SH-SY5Y (cell line): Measurements from ENCODE around the gene GJB1.

Experiments
- GATA2 ChIP-seq: IDR thresholded peaks from 2 replicates; pipeline ENCODE4 v1.6.1; 2011; ENCODE audit warnings: mild to moderate bottlenecking, low read depth, low read length
- GATA3 ChIP-seq: IDR thresholded peaks from 2 replicates; pipeline ENCODE4 v1.6.1; 2011; ENCODE audit warnings: low read depth, mild to moderate bottlenecking, low read length, moderate library complexity

Gene GJB1

DNA sequence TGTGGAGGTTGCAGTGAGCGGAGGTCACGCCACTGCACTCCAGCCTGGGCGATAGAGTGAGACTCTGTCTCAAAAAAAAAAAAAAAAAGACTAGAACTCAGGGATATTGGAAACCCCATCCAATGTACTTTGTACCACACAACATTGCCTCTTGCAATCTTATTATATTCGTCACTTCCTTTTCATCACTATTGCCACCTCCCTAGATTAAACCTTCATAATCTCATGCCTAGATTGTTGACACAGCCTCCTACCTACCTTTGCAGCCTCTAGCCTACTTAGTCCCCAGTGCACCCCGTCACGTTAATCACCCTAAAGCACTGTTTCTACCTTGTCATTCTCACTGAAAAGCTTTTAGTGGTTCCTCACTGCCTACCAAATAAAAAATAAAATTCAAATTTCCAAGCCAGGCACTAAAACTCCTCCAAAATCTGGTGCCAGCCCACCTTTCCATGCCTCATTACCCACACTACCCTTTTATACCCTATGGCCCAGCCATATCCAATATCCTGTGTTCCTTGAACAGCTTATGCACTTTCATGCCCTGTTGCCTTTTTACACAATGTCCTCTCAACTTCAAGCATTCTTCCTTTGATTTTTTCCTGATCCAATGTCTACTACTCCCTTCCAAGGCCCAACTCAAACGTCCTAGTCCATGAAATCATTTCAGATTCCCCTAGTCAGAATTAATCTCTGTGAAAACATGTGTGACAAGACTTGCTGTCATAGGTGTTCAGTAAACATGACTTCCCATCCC lies 23.6 kb upstream of the GJB1 start:
- TF ChIP-seq GATA3, result no peak
- no peak for TF ChIP-seq GATA2

DNA sequence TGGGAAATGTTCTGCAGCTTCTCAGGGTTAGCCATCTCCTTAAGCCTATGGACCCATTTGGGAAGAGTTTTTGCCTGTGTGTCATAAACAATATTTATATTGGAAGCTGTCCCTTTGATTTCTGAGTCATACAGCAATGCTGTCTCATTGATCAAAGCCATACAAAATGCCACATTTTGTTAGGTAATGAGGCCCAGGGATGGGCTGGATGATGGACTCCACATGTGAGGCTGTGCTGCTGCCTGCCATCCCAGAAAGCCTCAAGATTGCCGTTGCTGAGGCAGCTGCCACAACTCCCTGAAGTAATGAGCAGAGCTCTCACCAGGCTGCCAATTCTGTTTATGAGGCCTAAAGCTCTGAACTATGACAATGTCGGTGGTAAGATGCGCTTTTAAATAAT lies 12.2 kb upstream of the GJB1 start:
- no peak for TF ChIP-seq GATA2
- TF ChIP-seq GATA3, result no peak

DNA sequence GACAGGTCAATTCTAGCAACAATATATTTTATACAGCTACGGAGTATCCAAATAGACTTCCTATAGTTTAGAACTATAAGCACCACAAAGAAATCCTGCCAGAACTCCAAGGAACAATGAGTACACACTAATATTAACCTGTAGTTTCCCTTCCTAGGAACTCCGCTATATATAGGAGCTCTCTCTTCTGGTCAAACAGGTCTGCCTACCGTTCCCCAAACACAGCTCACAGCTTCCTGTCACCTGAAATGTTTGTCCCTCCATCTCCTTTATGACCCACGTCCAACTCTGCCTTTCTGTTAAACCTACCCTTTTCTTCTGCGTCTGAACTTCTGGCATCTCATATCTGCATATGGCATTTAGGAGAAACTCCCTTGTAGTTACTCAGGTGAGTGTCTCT lies 10.5 kb upstream of the GJB1 start:
- TF ChIP-seq GATA3 (no peak), GATA2 (no peak)

DNA sequence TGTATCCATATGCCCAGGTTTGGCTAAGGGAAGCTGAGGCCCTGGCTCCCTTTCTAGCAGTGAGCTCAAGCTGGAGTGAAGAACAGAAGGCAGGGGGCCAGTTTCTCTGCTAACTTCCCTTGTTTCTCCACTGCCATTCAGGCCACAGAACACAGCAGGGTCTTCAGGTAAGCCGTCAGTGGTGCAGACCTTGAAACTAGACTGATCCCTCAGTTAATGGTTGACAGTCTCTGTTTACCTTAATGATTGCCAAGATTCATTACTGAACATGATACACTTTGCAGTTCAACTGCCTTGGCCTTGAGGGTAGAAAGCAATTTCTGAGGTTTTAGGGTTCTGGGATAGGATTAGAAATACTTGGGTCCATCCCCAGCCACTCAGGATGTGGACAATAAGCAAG lies 8.9 kb upstream of the GJB1 start:
- TF ChIP-seq GATA2 (no peak), GATA3 (no peak)

DNA sequence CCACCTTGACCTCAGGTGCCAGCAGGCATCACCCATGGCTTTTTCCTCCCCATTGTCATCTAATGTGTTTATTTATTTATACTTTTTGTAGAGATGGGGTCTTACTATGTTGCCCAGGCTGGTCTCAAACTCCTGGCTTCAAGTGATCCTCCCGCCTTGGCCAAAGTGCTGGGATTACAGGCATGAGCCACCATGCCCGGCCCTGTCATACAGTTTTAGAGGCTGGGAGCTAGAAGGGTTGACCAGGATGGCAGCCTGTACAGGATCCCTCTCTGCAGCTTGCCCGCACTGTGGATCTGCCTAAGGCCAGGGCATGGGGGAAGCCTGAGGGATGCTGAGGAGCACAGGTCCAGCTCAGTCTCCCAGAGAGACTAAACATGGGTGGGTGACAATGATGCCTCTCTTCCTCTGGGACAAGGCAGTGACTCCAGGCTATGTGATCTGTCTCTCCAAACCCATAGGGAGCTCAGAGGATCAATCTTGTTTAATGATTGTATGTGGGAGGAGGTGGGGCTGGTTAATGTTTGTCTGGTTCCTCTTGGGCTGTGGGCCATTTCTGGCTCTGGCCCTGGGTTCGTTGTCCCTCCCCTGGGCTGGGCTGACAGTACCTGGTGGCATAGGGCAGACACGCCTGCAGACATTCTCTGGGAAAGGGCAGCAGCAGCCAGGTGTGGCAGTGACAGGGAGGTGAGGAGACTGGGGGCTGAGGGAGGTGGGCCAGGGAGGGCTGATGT lies 8.3 kb upstream of the GJB1 start:
- no peak for TF ChIP-seq GATA2
- TF ChIP-seq GATA3, result no peak

DNA sequence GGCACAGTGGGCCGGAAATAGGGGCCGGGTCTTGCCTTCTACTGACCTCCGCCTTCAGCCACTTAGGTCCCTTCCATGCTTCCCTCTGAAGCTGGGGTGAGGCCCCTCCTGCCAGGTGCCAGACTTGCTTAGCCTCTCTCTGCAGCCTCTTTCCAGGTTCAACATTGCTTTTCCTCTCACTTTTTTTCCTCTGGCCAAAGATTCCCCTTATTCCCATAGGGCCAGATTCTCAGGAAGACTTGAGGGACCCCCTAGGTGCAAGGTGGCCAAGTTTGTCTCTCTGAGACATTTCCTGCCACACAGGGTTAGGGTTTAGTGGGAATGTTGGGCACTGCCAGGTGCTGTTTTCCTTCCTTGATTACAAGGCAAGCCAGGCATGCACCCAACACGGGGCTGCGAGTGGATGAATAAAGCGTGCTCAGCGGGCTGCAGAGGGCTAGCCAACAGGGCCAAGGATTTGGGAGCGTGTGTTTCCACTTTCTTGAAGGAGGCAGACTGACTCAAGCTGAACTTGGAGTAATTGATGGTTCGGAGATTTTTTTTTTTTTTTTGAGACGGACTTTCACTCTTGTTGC lies 7.6 kb upstream of the GJB1 start:
- no peak for TF ChIP-seq GATA2
- TF ChIP-seq GATA3, result no peak

DNA sequence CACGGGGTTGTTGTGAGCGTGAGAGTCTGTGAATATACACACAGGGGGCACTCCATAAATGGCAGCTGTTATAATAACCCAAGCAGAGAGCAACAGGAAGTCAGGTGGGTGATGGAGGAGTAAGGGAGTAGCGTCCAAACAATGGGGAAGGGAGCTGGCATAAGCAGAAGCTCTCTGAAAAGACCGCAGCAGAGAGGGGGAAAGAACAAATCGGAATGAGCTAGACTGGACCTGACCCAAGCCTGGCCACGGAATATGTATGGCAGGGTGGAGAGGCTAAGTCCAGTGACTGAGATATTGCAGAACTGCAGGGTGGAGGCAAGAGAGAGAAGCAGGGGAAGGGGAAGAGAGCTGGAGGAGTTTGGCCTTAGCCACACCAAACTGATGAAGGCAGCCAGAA lies 6.5 kb upstream of the GJB1 start:
- TF ChIP-seq GATA2 (no peak), GATA3 (no peak)

DNA sequence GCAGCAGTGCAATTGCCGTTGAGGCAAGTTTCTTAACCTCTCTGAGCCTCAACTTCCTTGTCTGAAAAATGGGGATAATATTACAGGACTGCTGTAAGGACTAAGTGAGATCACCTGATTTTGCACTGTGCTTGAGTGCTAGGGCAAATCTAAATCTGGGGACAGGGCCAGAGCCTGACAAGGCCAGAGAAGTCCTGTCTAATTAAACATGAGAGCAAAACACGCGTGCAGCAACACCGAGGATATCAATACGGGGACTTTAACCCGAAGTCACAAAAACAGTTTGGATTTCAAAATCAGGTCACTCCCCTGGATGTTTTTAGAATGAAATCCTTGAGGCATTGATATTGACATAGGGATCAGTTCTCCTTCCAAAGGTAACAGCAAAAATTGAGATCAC lies 5.7 kb upstream of the GJB1 start:
- no peak for TF ChIP-seq GATA2
- no peak for TF ChIP-seq GATA3

DNA sequence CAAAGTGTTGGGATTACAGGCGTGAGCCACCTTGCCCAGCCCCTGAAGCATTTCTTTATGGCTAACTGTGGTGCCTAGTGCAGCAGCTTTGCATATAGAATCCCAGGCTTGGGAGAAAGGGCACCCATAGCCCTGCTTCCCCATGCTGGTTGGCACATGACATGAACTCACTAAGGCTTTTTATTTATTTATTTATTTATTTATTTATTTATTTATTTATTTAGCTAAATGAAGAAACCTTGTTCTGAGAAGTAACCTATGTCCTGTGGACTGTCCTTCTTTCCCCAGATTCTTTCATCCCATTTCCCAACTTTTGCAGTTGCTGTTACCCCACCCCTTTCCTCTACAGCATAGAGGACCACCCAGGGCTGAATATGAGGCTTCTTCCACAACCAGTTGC lies 1.9 kb upstream of the GJB1 start:
- TF ChIP-seq GATA3, result no peak
- no peak for TF ChIP-seq GATA2

DNA sequence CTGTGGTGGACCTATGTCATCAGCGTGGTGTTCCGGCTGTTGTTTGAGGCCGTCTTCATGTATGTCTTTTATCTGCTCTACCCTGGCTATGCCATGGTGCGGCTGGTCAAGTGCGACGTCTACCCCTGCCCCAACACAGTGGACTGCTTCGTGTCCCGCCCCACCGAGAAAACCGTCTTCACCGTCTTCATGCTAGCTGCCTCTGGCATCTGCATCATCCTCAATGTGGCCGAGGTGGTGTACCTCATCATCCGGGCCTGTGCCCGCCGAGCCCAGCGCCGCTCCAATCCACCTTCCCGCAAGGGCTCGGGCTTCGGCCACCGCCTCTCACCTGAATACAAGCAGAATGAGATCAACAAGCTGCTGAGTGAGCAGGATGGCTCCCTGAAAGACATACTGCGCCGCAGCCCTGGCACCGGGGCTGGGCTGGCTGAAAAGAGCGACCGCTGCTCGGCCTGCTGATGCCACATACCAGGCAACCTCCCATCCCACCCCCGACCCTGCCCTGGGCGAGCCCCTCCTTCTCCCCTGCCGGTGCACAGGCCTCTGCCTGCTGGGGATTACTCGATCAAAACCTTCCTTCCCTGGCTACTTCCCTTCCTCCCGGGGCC lies 1.2 kb downstream of the GJB1 start:
- TF ChIP-seq GATA2 (no peak), GATA3 (no peak)

DNA sequence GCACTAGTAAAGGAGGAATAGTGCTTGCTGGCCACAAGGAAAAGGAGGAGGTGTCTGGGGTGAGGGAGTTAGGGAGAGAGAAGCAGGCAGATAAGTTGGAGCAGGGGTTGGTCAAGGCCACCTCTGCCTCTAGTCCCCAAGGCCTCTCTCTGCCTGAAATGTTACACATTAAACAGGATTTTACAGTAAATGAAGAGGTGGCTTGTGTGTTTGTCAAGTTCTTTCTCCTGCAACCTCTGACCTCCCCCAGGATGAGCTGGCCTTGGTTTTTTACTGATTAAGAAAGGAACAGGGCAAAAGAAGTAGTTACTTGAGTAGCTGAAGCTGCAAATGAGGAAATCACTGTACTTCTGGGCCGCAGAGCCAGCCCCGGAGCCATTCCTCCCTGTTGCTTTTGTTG lies 2.0 kb downstream of the GJB1 start:
- TF ChIP-seq GATA3, result no peak
- no peak for TF ChIP-seq GATA2

DNA sequence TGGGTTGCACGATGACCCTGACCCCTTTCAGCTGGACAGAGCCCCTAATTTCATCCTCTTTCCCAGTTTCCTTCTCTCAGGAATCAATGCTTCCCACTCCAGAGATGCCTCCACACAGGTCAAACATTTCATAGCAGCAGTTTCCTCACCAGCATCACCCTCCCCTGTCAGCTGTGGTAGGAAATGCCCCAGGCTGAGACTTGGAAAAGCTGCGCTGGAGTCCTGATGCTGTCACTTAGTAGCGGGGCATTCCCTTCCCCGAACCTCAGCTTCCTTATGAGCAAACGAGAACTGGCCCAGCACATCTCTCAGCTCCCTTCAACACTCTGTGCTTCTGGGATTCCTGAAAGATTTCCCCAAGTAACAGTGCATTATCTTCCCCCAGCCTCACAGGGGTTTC lies 2.7 kb downstream of the GJB1 start:
- TF ChIP-seq GATA2 (no peak), GATA3 (no peak)

DNA sequence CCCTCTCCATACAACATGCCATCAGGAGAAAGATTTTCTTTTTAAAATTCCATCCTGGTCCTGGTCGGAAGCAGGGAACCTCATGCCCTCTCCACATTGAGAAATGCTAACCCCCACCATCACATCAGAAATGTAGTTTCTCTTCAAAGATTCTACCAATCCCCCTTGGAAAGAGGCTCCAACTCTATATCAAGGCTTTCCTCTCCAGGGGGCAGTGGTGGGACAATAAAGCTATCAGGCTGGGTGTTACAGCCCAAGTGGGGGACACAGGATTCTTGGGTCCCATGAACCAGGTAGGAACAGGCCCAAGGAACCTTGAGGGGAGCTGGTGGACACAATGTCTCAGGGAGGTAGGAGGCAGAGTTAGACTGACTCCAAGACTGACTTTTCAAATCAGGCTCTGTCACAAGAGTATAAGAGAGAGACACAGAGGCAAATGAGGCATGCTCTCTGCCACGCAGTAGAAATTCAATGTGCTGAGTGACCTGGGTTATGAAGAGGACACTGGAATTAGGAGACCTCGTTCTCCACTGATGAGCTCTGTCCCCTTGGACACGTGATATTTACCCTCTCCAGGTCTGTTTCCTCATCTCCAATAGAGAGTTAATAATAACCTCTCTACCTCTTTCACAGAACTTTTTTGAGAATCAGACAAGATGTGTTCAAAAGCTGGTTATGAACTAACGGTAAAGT lies 4.5 kb downstream of the GJB1 start:
- TF ChIP-seq GATA2 (no peak), GATA3 (no peak)

DNA sequence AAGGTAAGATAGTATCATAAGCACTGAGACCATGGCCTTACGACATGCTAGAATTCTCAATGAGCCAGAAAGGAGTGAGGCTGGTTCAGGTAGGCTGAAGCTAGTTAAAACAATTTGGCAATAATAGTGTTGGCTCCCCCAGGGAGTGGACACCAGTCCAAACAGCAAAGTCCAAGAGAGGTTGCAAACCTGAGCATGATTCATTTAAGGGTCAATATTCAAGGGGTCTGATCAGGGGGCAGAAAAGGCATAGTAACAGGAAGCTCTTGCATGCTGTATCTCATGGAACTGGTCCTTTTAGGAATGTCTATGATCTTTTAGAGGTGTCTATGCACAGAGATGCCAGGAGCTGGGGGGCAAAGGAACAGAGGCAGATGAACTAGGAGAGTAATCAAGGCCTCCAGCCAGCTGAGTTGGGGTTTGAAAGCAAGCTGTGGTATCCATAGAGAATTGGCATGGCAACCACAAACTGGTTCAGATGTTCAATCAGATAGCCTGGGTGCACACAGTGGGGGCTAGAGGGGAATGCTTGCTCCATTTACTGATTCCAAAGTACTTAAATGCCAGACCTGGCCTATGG lies 5.1 kb downstream of the GJB1 start:
- TF ChIP-seq GATA2, result no peak
- no peak for TF ChIP-seq GATA3
